GM19328 (cell line): ENCODE measurements around the gene ANKRD60.

Experiments used
- ATAC-seq: cut with Tn5 transposase; IDR thresholded peaks from one replicate; pipeline ENCODE4 v1.9.1; 2021; ENCODE audit warnings: mild to moderate bottlenecking, moderate library complexity; ENCODE audit not compliant: unreplicated experiment

Gene ANKRD60, protein sequence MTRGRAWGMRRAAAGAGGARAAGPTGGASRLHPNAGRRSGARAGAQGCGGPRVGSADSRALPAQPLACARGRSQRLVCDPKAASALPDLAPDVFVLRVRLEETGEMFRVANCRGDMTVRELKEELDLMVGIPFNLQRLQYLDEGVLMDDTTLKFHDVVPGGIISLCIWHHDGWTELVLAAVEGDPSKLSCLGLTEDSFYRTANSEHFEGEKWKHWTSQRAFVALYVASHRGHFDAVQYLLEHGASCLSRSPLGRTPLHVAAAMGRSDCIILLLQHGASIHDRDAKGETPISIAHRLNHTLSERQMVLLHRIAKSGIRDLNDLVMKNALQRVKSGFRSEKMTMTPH

DNA sequence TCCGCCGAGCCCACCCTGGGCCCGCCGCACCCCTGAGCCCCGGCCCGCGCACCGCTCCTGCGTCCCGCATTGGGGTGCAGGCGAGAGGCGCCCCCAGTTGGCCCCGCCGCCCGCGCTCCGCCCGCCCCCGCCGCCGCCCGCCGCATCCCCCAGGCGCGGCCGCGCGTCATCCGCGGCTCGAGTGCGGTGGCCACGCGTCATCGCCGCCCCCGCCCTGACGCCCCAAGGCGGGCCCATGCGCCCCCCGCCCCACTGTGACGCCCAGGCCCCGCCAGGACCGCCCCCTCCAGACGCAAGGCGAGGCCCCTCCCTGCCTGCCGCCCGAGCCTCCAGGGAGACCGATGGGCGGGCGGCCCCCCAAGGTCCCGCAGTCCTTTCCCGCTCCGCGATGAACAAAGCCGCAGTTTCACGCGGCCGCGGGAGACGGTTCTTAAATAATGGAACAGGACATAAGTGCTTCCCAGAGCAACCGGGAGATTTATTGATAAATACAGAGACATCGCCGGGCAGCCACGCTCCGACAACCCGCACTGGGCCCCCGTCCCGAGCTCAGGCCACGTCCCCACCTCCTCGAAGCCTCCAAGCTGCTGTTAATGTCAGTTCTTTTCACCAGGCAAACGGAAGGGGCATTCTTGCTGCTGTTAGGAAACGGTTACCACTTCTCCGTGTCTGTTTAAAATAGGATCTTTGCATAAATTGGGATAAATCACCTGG lies at the start of gene ANKRD60:
Gene ANKRD60 (minus strand): TSS at position 170 of the 714 bp plus-strand sequence. CDS start 0 bp downstream, at position 170.
- no peak for ATAC-seq

- ATAC-seq, result no peak
These were observed 49.4 kb upstream of the ANKRD60 start for GRCh38 chr20:58277578-58278472.

DNA sequence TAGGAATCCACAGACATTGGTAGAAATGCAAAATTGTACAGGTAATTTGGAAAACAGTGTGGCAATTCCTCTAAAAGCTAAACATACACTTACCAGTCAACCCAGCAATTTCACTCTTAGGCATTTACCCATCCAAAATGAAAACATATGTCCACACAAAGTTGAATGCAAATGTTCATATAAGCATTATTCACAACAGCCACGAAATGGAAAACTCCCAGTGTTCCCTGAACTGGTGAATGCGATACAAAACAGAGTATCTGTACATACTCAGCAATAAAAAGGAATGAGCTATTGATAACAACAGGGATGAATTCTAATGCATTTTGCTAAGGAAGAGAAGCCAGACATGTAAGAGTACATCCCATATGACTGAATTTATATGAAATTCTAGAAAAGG lies 48.7 kb upstream of the ANKRD60 start:
- ATAC-seq, result no peak

DNA sequence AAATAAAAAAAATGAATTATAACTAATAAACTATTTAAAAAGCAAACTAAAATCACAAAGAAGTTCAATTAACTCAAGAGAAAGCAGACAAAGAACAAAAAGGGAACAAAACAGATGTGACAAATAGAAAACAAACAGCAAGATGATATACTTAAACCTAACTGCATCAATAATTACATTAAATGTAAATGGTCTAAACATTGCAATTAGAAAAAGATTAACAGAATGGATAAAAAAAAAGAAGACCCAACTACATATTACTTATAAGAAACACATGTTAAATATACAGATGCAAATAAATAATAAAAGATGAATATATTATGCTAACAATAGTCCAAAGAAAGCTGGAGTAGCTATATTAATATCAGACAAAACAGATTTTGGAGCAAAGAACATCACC lies 45.9 kb upstream of the ANKRD60 start:
- no peak for ATAC-seq

DNA sequence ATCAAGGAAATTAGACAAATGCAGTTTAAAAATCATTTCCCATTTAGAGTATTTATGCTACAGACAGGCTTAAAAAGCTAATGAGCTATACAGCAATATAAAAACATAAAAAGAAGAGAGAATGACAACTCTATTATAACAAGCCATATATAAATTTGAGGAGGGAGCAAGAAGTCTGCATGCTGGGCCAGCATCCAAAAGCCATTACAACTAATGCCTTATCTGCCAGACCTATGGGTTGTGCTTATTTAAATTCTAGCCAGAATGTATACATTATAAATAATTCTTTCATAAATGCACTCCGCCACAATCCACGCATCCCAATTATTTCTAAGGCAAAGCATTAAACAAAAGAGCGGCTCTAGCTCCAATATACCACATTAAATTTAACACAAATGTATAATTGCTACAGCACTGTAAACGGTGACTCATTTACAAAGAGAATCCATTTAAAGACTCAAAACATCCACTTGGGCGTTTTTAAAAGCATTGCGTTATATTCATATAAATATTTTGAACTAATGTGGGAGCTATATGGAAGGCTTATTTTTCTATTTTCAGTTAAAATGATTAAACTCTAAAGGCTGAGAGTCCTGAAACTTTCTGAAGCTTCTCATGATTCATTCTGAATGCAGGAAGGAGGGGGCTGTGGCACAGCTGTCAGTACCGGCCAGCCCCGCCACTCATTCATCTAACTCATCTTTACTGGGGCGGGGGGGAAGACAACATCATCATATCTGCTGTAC lies 43.3 kb upstream of the ANKRD60 start:
- ATAC-seq, result no peak

DNA sequence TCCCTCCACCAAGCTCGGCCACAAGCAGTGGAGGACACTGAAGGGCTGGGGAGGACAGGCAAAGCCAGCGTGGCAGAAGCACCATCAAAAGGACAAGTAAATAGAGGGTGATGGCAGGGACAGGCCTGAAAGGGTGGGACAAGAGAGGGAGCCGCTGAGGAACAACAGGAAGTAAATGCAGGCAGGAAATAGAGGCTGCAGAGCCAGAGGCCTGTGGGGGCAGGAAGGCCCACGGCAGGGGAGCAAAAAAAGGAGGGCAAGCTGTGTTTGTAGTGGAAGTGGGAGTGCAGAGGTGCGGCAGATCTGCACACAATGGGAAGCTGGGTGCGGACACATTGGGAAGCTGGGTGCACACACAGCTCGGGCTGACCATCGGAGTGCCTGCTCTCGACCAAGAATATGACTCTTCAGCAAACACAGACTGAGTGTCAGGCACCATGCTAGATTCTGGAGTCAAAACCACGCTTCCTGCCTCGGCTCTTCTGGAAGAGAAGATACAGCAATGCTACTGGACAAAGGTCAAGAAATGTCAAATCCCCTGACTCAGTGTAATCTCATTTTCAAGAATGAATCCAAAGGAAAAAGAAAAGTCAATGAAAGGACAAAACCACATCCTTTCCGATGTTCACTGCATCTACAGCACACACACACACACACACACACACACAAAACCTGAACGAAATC lies 40.6 kb upstream of the ANKRD60 start:
- ATAC-seq, result no peak

DNA sequence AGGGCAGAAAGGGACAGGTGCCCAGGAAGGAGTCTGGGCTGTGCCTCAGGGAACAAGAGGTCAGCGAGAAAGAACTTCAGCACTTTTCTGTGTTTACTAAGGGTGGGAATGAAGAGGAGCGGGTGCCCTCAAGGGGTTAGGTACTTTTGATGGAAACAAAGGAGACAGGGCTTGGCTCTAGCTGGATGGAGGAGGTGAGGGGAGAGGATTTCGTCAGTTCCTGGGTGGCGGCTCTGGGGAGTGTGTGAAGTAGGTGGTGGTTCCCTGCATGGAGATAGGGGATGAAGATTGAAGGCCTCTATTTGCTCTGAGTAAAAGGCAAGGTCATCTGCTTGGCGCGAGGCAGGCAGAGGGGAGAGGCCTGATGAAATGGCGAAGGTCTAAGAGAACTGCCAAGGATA lies 40.0 kb upstream of the ANKRD60 start:
- ATAC-seq, result no peak

GRCh38 chr20:58267389-58268215 lies 39.1 kb upstream of the ANKRD60 start:
- no peak for ATAC-seq

DNA sequence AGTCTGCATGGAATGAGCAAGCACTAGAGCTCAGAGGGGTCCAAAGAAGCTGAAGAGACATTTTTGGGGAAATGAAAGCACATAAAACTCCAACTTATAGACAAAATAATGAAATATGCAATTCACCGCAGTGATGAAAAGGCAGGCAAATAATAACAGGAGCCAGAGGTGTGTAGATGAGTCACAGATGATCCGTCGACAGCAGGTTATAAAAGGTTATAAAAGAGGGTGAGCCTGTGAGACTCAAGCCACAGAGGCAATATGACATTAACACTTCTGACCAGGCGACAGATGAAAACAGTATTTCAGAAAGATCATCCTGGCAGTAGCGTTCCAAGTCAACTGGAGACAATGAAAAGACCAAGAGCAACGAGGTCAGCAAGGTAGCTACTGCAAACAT lies 35.8 kb upstream of the ANKRD60 start:
- no peak for ATAC-seq

- ATAC-seq, result no peak
These were observed 33.2 kb upstream of the ANKRD60 start for GRCh38 chr20:58261660-58262059.

GRCh38 chr20:58260006-58260405 lies 31.6 kb upstream of the ANKRD60 start:
- no peak for ATAC-seq

DNA sequence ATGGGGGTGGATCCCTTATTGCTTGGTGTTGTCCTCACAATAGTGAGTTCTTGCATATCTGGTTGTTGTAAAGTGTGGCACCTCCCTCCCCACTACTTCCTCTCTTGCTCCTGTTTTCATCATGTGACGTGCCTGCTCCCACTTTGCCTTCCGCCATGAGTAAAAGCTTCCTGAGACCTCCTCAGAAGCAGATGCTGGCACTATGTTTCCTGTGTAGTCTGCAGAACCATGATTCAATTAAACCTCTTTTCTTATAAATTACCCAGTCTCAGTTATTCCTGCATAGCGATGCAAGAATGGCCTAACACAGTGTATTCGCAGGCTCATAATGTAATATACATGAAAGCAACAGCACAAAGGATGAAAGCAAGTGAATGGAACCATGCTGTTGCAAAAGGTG lies 28.4 kb upstream of the ANKRD60 start:
- no peak for ATAC-seq

- ATAC-seq, result no peak
These were observed 27.9 kb upstream of the ANKRD60 start for GRCh38 chr20:58256307-58256706.

- ATAC-seq, result no peak
These were observed 26.4 kb upstream of the ANKRD60 start for GRCh38 chr20:58254890-58255289.

GRCh38 chr20:58251979-58252591 lies 23.6 kb upstream of the ANKRD60 start:
- ATAC-seq, result no peak

GRCh38 chr20:58251348-58251978 lies 23.0 kb upstream of the ANKRD60 start:
- no peak for ATAC-seq

DNA sequence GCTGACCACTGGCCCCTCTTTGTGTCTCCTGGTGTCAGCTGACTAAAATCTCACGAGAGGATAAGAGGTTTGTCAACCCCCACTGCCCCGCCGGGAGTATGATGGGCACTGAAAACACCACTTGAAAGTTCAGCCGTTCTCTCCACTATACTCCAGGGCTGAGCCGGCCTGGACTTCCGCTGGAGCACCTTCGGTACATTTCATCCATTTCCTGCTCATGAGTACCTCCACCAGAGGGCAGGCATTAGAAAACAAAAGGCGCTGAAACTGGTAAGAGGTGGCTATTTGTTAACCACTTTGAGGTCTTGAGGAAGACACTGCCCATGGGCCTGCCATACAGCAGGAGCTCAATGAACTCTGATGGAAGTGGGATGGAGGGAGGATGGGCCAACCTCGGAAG lies 17.9 kb upstream of the ANKRD60 start:
- no peak for ATAC-seq

- ATAC-seq, result no peak
These were observed 17.5 kb upstream of the ANKRD60 start for GRCh38 chr20:58245931-58246330.
